Measurements from ENCODE around the gene STIL. TPM values are rescaled to one million over a fixed set of nuclear protein-coding genes. Genes with fewer than 3 reads are reported as not detected.
"Not testable (repeated sequence)": the region's sequence is repeated elsewhere in the genome, so short reads cannot be mapped to it uniquely, and the experiment has no call there.

The STIL gene
- total RNA-seq, 1 donor from 2014 or later = 25.8 TPM

DNA sequence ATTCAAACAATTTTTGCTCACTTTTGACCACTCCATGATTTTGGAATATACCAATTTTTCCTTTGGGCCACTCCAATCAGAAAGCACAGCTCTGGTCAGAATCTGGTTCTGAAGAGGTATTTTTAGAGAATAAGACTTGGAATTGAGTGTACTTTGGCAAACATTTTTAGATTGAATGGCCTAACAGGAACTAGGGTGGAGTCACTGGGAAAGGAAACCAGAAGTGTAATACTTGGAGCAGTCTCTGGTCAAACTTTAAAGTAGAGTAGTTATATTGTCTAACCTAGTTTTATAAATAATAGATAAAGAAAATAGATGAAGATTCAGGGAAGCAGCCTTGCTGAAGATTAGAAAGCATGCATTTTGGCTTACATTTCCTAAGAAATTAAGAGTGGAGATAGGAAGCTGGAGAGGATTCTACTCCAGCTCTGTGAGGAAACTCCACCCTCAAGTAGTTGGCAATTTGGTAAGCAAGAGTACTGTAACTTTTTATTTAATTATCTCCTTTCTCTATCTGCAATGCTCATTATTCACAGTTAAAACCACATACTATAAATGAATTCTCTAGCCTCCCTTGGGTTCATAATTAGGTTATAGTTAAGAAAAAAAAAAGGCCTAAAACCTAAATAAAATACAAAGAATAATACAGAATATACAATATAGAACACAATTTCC lies 15.8 kb downstream of the STIL start:
- H3K9me3 Mint-ChIP-seq = no peaks in the 10 kb centered on the region
- peaks cover 35% of the 10 kb centered on the region for H3K36me3 Mint-ChIP-seq (ENCODE audit: low read depth)
- H3K27me3 Mint-ChIP-seq (ENCODE audit: insufficient read depth) = no peaks in the 10 kb centered on the region
- DNase-seq (ENCODE audit: low spot score) = no peak
- intact Hi-C loops (cut with micrococcal nuclease) = no loop called here
- no peaks in the 10 kb centered on the region for H3K4me1 Mint-ChIP-seq (ENCODE audit: low read depth)
- no peak overlapping the region for H3K4me3 Mint-ChIP-seq
- H3K27ac Mint-ChIP-seq = no peak overlapping the region

- no peaks in the 10 kb centered on the region for H3K9me3 Mint-ChIP-seq
- no peak for DNase-seq (ENCODE audit: low spot score)
- H3K4me3 Mint-ChIP-seq = no peak overlapping the region
- peaks cover 4% of the 10 kb centered on the region for H3K4me1 Mint-ChIP-seq (ENCODE audit: low read depth)
- H3K36me3 Mint-ChIP-seq (ENCODE audit: low read depth) = peaks cover 18% of the 10 kb centered on the region
- intact Hi-C loops (cut with micrococcal nuclease) = no loop called here
- H3K27ac Mint-ChIP-seq = no peak overlapping the region
- H3K27me3 Mint-ChIP-seq (ENCODE audit: insufficient read depth) = no peaks in the 10 kb centered on the region
Measured at GRCh38 chr1:47295579-47295978, 18.4 kb downstream of the STIL start.

DNA sequence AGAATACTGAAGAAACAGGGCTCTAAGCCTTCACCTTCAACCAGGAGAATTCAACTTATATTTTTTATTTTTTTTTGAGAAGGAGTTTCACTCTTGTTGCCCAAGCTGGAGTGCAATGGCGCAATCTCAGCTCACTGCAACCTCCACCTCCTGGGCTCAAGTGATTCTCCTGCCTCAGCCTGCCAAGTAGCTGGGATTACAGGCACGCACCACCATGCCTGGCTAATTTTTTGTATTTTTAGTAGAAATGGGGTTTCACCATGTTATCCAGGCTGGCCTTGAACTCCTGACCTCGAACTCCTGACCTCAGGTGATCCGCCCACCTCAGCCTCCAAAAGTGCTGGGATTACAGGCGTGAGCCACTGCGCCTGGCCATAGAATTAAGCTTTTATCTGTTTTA lies 19.1 kb downstream of the STIL start:
- H3K9me3 Mint-ChIP-seq; intact Hi-C loops (cut with micrococcal nuclease); H3K27me3 Mint-ChIP-seq (ENCODE audit: insufficient read depth); DNase-seq (ENCODE audit: low spot score); H3K4me1 Mint-ChIP-seq (ENCODE audit: low read depth); H3K27ac Mint-ChIP-seq; H3K4me3 Mint-ChIP-seq: not testable (repeated sequence)
- H3K36me3 Mint-ChIP-seq (ENCODE audit: low read depth) = peaks cover 18% of the 10 kb centered on the region

DNA sequence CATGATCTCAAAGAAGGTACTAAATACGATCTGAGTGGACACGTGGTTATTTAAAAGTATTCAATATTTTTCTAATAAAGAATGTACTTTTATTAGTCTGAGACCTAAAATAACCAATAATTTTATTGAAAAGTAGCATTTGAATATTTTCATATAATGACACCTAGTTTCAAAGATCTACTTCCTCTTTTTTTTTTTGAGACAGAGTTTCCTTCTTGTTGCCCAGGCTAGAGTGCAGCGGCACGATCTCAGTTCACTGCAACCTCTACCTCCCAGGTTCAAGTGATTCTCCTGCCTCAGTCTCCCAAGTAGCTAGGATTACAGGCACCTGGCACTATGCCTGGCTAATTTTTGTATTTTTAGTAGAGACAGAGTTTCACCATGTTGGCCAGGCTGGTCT lies 25.8 kb downstream of the STIL start:
- H3K36me3 Mint-ChIP-seq (ENCODE audit: low read depth) = peaks cover 18% of the 10 kb centered on the region
- intact Hi-C loops (cut with micrococcal nuclease) = loop anchor here (1.0 kb wide), 1 partner anchor 11 kb away; no protein-coding TSS in a partner anchor
- H3K9me3 Mint-ChIP-seq; H3K4me3 Mint-ChIP-seq; H3K27ac Mint-ChIP-seq; DNase-seq (ENCODE audit: low spot score); H3K27me3 Mint-ChIP-seq (ENCODE audit: insufficient read depth): not testable (repeated sequence)
- H3K4me1 Mint-ChIP-seq (ENCODE audit: low read depth) = peaks cover 15% of the 10 kb centered on the region

DNA sequence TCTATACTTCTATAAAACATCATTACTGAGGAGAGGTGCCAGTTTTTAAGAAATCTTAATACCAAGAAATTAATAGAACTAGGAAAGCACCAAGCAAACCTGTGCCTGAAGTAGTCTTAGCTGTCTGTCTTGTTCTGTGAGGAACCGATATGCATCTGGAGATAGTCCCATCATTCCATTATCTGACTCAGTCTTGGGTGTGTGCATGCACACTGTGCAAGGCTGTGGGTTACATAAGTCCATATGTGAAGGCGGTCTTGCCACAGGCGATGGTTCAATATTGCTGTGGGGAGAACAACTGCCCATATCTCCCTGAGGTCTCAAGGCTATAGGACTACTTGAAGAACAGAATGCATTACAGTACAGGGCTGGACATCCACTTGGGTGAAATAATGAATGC lies 33.8 kb downstream of the STIL start:
- peaks cover 19% of the 10 kb centered on the region for H3K4me1 Mint-ChIP-seq (ENCODE audit: low read depth)
- no peaks in the 10 kb centered on the region for H3K9me3 Mint-ChIP-seq
- DNase-seq (ENCODE audit: low spot score) = no peak
- H3K27ac Mint-ChIP-seq = peak overlapping the region; percentile 19
- H3K27me3 Mint-ChIP-seq (ENCODE audit: insufficient read depth) = no peaks in the 10 kb centered on the region
- peaks cover 28% of the 10 kb centered on the region for H3K36me3 Mint-ChIP-seq (ENCODE audit: low read depth)
- no peak overlapping the region for H3K4me3 Mint-ChIP-seq
- intact Hi-C loops (cut with micrococcal nuclease) = no loop called here

GRCh38 chr1:47276850-47277249 lies 37.1 kb downstream of the STIL start:
- H3K9me3 Mint-ChIP-seq = no peaks in the 10 kb centered on the region
- no peak overlapping the region for H3K27ac Mint-ChIP-seq
- intact Hi-C loops (cut with micrococcal nuclease) = loop anchor here (1.0 kb wide), 1 partner anchor 11 kb away; no protein-coding TSS in a partner anchor
- no peaks in the 10 kb centered on the region for H3K27me3 Mint-ChIP-seq (ENCODE audit: insufficient read depth)
- H3K4me3 Mint-ChIP-seq = no peak overlapping the region
- DNase-seq (ENCODE audit: low spot score) = no peak
- peaks cover 28% of the 10 kb centered on the region for H3K4me1 Mint-ChIP-seq (ENCODE audit: low read depth)
- peaks cover 27% of the 10 kb centered on the region for H3K36me3 Mint-ChIP-seq (ENCODE audit: low read depth)

DNA sequence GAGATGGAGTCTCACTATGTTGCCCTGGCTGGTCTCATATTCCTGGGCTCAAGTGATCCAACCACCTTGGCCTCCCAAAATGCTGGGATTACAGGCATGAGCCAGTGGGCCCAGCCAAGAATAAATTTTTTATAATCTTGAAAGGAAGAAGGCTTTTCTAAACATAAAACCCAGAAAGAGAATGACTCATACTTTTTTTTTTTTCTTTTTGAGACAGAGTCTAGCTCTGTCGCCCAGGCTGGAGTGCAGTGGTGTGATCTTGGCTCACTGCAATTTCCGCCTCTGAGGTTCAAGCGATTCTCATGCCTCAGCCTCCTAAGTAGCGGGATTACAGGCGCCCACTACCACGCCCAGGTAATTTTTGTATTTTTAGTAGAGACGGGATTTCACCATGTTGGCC lies 38.1 kb downstream of the STIL start:
- H3K9me3 Mint-ChIP-seq; H3K27me3 Mint-ChIP-seq (ENCODE audit: insufficient read depth); H3K27ac Mint-ChIP-seq; H3K4me3 Mint-ChIP-seq; intact Hi-C loops (cut with micrococcal nuclease); DNase-seq (ENCODE audit: low spot score): not testable (repeated sequence)
- peaks cover 27% of the 10 kb centered on the region for H3K4me1 Mint-ChIP-seq (ENCODE audit: low read depth)
- H3K36me3 Mint-ChIP-seq (ENCODE audit: low read depth) = peaks cover 24% of the 10 kb centered on the region

GRCh38 chr1:47265529-47265928 lies 48.4 kb downstream of the STIL start:
- H3K4me3 Mint-ChIP-seq; H3K4me1 Mint-ChIP-seq (ENCODE audit: low read depth); intact Hi-C loops (cut with micrococcal nuclease); DNase-seq (ENCODE audit: low spot score); H3K27me3 Mint-ChIP-seq (ENCODE audit: insufficient read depth); H3K27ac Mint-ChIP-seq; H3K9me3 Mint-ChIP-seq: not testable (repeated sequence)
- H3K36me3 Mint-ChIP-seq (ENCODE audit: low read depth) = peaks cover 24% of the 10 kb centered on the region

DNA sequence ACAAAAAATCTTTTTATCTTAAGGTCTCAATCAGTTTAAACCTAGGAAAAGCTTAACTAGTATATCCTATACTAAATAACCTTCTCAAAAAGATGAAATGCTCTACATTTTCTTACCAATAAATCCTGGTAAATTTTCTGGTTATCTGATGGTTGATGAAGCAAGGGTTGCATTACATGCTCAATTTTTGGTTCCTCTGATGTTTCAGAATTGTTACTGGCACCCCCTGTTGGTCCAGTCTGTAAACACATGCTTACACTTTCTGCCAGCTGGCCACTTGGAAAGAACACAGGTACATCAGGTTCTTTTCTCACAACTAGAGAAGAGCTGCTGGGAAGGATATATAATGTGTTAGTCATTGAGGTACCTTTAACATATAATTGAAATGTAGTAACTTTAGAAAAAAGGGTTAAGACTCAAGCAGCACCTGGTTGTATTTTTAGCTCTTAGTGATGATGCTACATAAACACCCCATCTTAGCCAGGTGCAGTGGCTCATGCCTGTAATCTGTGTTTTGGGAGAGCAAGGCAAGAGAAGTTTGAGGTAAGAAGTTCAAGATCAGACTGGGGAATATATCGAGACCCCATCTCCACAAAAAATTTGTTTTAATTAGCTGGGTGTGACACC lies 51.0 kb downstream of the STIL start:
- Mint-ChIP-seq H3K36me3 (ENCODE audit: low read depth) (peaks cover 27% of the 10 kb centered on the region), H3K4me3 (no peak overlapping the region), H3K9me3 (no peaks in the 10 kb centered on the region), H3K4me1 (ENCODE audit: low read depth) (no peaks in the 10 kb centered on the region), H3K27me3 (ENCODE audit: insufficient read depth) (no peaks in the 10 kb centered on the region), H3K27ac (no peak overlapping the region)
- DNase-seq (ENCODE audit: low spot score) = peak; percentile 22
- intact Hi-C loops (cut with micrococcal nuclease) = loop anchor here (1.0 kb wide), 2 partner anchors 70 to 84 kb away; no protein-coding TSS in a partner anchor

GRCh38 chr1:47257224-47257623 lies 56.7 kb downstream of the STIL start:
- Mint-ChIP-seq H3K27me3 (ENCODE audit: insufficient read depth) (no peaks in the 10 kb centered on the region), H3K4me1 (ENCODE audit: low read depth) (no peaks in the 10 kb centered on the region), H3K36me3 (ENCODE audit: low read depth) (peaks cover 23% of the 10 kb centered on the region), H3K27ac (no peak overlapping the region), H3K9me3 (no peaks in the 10 kb centered on the region), H3K4me3 (no peak overlapping the region)
- intact Hi-C loops (cut with micrococcal nuclease) = no loop called here
- no peak for DNase-seq (ENCODE audit: low spot score)

DNA sequence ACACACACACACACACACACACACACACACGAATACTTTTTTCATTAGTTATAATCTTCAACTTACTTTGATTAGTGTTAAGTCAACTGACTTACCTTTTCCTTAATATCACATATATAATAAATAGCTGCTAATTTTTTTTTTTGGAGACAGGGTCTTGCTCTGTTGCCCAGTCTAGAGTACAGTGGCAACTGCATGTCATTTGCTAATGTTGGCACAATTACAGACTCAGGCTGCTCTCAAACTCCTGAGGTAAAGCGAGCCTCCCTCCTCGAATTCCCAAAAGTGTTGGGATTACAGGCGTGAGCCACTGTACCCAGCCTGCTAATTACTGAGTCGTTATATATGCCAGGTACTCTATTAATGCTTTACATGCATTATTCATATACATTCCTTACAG lies 61.2 kb downstream of the STIL start:
- intact Hi-C loops (cut with micrococcal nuclease) = no loop called here
- Mint-ChIP-seq H3K27ac (no peak overlapping the region), H3K4me3 (no peak overlapping the region), H3K27me3 (ENCODE audit: insufficient read depth) (no peaks in the 10 kb centered on the region), H3K4me1 (ENCODE audit: low read depth) (no peaks in the 10 kb centered on the region), H3K9me3 (no peaks in the 10 kb centered on the region), H3K36me3 (ENCODE audit: low read depth) (peaks cover 21% of the 10 kb centered on the region)
- DNase-seq (ENCODE audit: low spot score) = no peak

DNA sequence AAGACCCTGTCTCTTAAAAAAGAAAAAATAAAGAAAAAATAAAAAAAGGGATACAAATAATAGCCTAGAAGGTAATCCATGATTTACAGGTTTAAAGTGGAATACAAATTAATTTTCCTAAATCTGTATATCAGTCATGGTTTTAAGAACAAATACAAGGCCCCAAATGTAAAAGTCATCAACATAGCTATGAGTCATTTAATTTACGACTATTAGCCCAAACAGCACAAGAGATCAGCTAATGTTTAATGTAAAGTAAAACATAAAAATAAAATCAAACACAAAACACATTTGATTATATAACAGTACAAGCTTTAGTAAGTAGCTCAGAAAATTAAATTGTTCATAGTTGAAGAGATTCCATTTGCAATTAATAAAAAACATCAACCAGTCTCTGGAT lies 61.6 kb downstream of the STIL start:
- H3K4me1 Mint-ChIP-seq (ENCODE audit: low read depth) = no peaks in the 10 kb centered on the region
- no peaks in the 10 kb centered on the region for H3K9me3 Mint-ChIP-seq
- no peaks in the 10 kb centered on the region for H3K27me3 Mint-ChIP-seq (ENCODE audit: insufficient read depth)
- peaks cover 19% of the 10 kb centered on the region for H3K36me3 Mint-ChIP-seq (ENCODE audit: low read depth)
- H3K27ac Mint-ChIP-seq = no peak overlapping the region
- DNase-seq (ENCODE audit: low spot score) = no peak
- no peak overlapping the region for H3K4me3 Mint-ChIP-seq
- intact Hi-C loops (cut with micrococcal nuclease) = no loop called here

GRCh38 chr1:47249755-47250154 lies 64.2 kb downstream of the STIL start:
- Mint-ChIP-seq H3K27me3 (ENCODE audit: insufficient read depth) (peaks cover 4% of the 10 kb centered on the region), H3K27ac (no peak overlapping the region), H3K4me3 (no peak overlapping the region), H3K36me3 (ENCODE audit: low read depth) (peaks cover 12% of the 10 kb centered on the region), H3K9me3 (no peaks in the 10 kb centered on the region), H3K4me1 (ENCODE audit: low read depth) (no peaks in the 10 kb centered on the region)
- intact Hi-C loops (cut with micrococcal nuclease) = no loop called here
- DNase-seq (ENCODE audit: low spot score) = no peak
